ENCODE data around the gene TROAP. TPM values are rescaled to one million over a fixed set of nuclear protein-coding genes. Genes with fewer than 3 reads are reported as not detected.
A peak's percentile ranks its signal among the peaks of the same experiment; 100 is the strongest.

TROAP gene
- total RNA-seq, 1 experiment from 2014 or later: 135 TPM

DNA sequence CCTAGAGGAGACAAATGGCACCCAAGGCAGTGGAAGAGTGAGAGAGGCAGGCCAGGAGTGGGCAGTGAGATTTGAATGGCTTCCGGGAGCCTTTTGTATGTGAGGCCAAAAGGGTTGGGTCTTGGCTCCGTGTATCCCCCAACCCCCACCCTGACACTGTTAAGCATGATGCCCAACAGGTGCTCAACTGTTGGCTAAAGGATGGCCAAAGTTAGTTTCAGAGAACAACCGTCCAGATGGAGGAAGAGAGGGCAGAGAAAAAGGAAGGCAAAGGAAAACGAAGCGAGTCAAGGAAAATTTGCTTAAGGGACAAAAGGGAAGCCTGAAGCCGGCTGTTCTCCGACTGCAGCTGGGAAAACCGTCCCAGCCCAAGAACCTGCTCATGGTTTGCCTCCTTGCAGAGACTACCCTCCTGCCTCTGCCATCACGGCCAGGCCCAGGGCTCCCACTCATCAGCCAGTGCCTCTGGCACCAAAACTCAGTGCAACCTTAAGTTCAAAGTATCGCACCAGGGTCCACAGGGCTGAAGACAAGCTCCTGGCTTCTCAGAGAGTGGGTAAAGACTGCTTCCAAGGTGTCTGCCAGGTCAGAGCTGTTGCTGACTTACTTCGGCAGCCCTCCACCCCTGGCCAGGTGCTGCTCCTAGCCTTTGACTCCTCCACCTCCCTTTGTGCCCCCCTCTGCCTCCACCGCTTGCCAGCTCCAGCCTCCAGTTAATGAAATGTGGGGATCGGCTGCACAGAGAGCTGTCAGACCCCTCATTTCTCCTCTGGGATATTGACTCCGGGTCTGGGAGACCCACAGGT, 18.1 kb downstream of the TROAP start:
- no peak for DNase-seq
- Mint-ChIP-seq H3K36me3 (ENCODE audit: insufficient read depth, unreplicated experiment) (peaks cover 5% of the 10 kb centered on the region), H3K4me1 (ENCODE audit: low read depth, unreplicated experiment) (peaks cover 11% of the 10 kb centered on the region), H3K4me3 (ENCODE audit: unreplicated experiment) (no peak overlapping the region), H3K9me3 (ENCODE audit: unreplicated experiment) (no peaks in the 10 kb centered on the region), H3K27me3 (ENCODE audit: insufficient read depth, unreplicated experiment) (no peaks in the 10 kb centered on the region), H3K27ac (ENCODE audit: unreplicated experiment) (no peak overlapping the region)
- Histone ChIP-seq H3K4me3 (ENCODE audit: low read depth, low read length) (no peak overlapping the region), H3K9me3 (no peaks in the 10 kb centered on the region), H3K27me3 (replicated peaks; ENCODE audit: control insufficient read depth, insufficient read depth, low read length) (no peaks in the 10 kb centered on the region), H3K4me1 (peaks cover 9% of the 10 kb centered on the region), H3K36me3 (ENCODE audit: control insufficient read depth, insufficient read depth, low read length) (no peaks in the 10 kb centered on the region)
- ChIA-PET CTCF (interaction anchor here (0.6 to 2.9 kb wide), 6 partner anchors 9 to 239 kb away, joined by 3 to 36 read pairs (median 8); partner anchors contain the start of gene TROAP), POLR2A (interaction anchor here (1.0 to 1.2 kb wide), 2 partner anchors 9 to 18 kb away, joined by 3 to 4 read pairs; partner anchors contain the start of gene TROAP)
- TF ChIP-seq, protein P1, sequence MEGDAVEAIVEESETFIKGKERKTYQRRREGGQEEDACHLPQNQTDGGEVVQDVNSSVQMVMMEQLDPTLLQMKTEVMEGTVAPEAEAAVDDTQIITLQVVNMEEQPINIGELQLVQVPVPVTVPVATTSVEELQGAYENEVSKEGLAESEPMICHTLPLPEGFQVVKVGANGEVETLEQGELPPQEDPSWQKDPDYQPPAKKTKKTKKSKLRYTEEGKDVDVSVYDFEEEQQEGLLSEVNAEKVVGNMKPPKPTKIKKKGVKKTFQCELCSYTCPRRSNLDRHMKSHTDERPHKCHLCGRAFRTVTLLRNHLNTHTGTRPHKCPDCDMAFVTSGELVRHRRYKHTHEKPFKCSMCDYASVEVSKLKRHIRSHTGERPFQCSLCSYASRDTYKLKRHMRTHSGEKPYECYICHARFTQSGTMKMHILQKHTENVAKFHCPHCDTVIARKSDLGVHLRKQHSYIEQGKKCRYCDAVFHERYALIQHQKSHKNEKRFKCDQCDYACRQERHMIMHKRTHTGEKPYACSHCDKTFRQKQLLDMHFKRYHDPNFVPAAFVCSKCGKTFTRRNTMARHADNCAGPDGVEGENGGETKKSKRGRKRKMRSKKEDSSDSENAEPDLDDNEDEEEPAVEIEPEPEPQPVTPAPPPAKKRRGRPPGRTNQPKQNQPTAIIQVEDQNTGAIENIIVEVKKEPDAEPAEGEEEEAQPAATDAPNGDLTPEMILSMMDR (IDR thresholded peaks at IDR 0.05; ENCODE audit: insufficient read depth in 1 of 2, low read depth in 1 of 2, low read length in 1 of 2, severe bottlenecking in 1 of 2, unreplicated experiment in 1 of 2): no peak
- intact Hi-C loops (cut with micrococcal nuclease; ENCODE audit: unreplicated experiment): no loop called here
- BruUV-seq (replicated peaks): no TSS peak

DNA sequence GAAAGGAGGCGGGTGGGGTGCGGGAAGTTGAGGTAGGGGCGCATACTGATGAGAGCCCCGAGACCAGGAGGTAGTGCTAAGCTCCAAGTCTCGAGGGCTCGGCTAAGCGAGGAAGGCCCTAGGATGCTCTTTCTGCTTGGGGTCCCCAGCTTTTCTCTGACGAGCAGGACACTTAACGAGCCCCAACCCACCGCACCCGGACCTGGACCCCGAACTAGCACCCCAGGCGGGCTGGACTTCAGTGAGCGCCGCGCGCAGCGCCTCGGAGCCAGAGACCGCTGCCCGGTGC, 18.7 kb downstream of the TROAP start:
- peaks cover 5% of the 10 kb centered on the region for H3K4me1 ChIP-seq
- H3K36me3 ChIP-seq (ENCODE audit: control insufficient read depth, insufficient read depth, low read length): no peaks in the 10 kb centered on the region
- Mint-ChIP-seq H3K9me3 (ENCODE audit: unreplicated experiment) (no peaks in the 10 kb centered on the region), H3K27ac (ENCODE audit: unreplicated experiment) (no peak overlapping the region), H3K4me1 (ENCODE audit: low read depth, unreplicated experiment) (peaks cover 11% of the 10 kb centered on the region), H3K27me3 (ENCODE audit: insufficient read depth, unreplicated experiment) (no peaks in the 10 kb centered on the region), H3K36me3 (ENCODE audit: insufficient read depth, unreplicated experiment) (peaks cover 6% of the 10 kb centered on the region), H3K4me3 (ENCODE audit: unreplicated experiment) (no peak overlapping the region)
- DNase-seq: peak in 1 of 2 experiments; percentile 32
- H3K9me3 ChIP-seq: no peaks in the 10 kb centered on the region
- intact Hi-C loops (cut with micrococcal nuclease; ENCODE audit: unreplicated experiment): no loop called here
- H3K4me3 ChIP-seq (ENCODE audit: low read depth, low read length): no peak overlapping the region
- TF ChIP-seq, protein P1 (IDR thresholded peaks at IDR 0.05; ENCODE audit: insufficient read depth in 1 of 2, low read depth in 1 of 2, low read length in 1 of 2, severe bottlenecking in 1 of 2, unreplicated experiment in 1 of 2): no peak
- CTCF ChIA-PET: interaction anchor here (0.6 to 2.9 kb wide), 6 partner anchors 9 to 238 kb away, joined by 3 to 36 read pairs (median 8); partner anchors contain the start of gene TROAP
- POLR2A ChIA-PET: interaction anchor here (1.0 to 1.2 kb wide), 2 partner anchors 10 to 19 kb away, joined by 3 to 4 read pairs; partner anchors contain the start of gene TROAP
- H3K27me3 ChIP-seq (replicated peaks; ENCODE audit: control insufficient read depth, insufficient read depth, low read length): no peaks in the 10 kb centered on the region
- no TSS peak for BruUV-seq (replicated peaks)

DNA sequence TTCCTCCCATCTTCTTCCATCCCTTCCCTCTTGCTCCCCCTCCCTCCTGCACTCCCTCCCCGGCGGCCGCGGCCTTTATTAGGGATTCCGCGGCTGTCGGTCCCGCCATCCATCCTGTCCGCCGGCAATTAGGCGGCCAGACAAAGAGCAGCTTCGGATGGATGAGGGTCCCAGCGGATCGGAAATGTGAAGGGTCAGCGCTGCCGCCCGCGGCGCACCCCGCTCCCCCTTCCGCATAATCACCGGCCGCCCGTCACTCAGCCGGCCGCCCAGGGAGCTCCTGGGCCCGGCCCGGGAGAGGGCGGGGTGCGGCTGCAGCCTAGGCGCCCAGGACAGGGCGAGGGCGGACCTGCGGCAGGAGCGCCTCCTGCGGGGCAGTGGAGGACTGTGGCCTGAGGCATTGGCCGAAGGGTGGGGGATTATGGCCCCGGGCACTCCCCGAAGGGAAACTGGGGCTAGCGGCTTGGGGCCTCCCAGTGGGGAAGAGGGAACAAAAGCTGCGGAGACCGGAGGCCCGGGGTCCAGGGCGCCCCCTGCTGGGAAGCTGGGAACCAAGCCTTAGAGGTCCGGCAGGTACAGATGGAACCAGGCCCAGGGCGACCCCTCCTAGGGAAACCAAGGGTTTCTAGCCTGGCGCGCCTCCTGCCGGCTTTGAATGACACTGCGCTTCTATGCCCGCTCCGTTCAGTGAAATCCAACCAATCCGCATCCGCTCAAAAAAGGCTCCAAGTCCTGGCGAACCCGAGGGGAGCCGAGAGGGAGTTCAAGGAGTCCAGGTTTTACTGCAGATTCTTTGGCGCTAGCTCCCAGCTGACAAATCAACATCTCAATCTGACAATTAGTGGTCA, 19.2 kb downstream of the TROAP start:
- intact Hi-C loops (cut with micrococcal nuclease; ENCODE audit: unreplicated experiment): no loop called here
- DNase-seq: peak; percentile 61 to 74
- H3K36me3 ChIP-seq (ENCODE audit: control insufficient read depth, insufficient read depth, low read length): no peaks in the 10 kb centered on the region
- Mint-ChIP-seq H3K4me3 (ENCODE audit: unreplicated experiment) (no peak overlapping the region), H3K9me3 (ENCODE audit: unreplicated experiment) (no peaks in the 10 kb centered on the region), H3K27me3 (ENCODE audit: insufficient read depth, unreplicated experiment) (no peaks in the 10 kb centered on the region), H3K4me1 (ENCODE audit: low read depth, unreplicated experiment) (peaks cover 8% of the 10 kb centered on the region), H3K27ac (ENCODE audit: unreplicated experiment) (no peak overlapping the region), H3K36me3 (ENCODE audit: insufficient read depth, unreplicated experiment) (peaks cover 12% of the 10 kb centered on the region)
- POLR2A ChIA-PET: interaction anchor here (1.0 kb wide), 1 partner anchor 10 kb away, joined by 3 read pairs; no protein-coding TSS in a partner anchor
- H3K4me3 ChIP-seq (ENCODE audit: low read depth, low read length): no peak overlapping the region
- no TSS peak for BruUV-seq (replicated peaks)
- no peaks in the 10 kb centered on the region for H3K27me3 ChIP-seq (replicated peaks; ENCODE audit: control insufficient read depth, insufficient read depth, low read length)
- TF ChIP-seq, protein P1 (IDR thresholded peaks at IDR 0.05; ENCODE audit: insufficient read depth in 1 of 2, low read depth in 1 of 2, low read length in 1 of 2, severe bottlenecking in 1 of 2, unreplicated experiment in 1 of 2): peak; percentile 47 to 67
- peaks cover 4% of the 10 kb centered on the region for H3K4me1 ChIP-seq
- CTCF ChIA-PET: interaction anchor here (0.6 to 2.9 kb wide), 5 partner anchors 10 to 941 kb away, joined by 3 to 36 read pairs (median 10); partner anchors contain the start of gene TROAP
- H3K9me3 ChIP-seq: no peaks in the 10 kb centered on the region
